Spleen (tissue), 7 donors: Measurements from ENCODE around the gene WIPI1.

Experiments
- CTCF ChIP-seq, 11 experiments: fragments of 200-600 bp in 7 of 11; fragments of 450-650 bp in 4 of 11; sonication (generic) in 4 of 11; IDR thresholded peaks in 8 of 11; conservative IDR thresholded peaks in 3 of 11; 1 replicate in 7 of 11; 2 replicates in 4 of 11; pipeline versions ENCODE4 v1.4.0 to v1.8.0; 2016 to 2021; ENCODE audit warnings: antibody characterized with exemption in 11 of 11, inconsistent platforms in 4 of 11, mild to moderate bottlenecking in 1 of 11
- POLR2A ChIP-seq, 3 donors: fragments of 450-650 bp; IDR thresholded peaks; one replicate each; pipeline ENCODE4 v1.5.1; 2017; ENCODE audit warnings: antibody characterized with exemption in 3 of 3, mild to moderate bottlenecking in 1 of 3
- donor health status: DM: no; HTN: no; CAD: no; lungs with moderate emphysema.
- donor health status: DM: no; HTN: no; CAD: no.
- donor health status: DM: no; HTN: no; CAD: no.

- TF ChIP-seq CTCF (IDR thresholded peaks at IDR 0.05 in 8 of 11, conservative IDR thresholded peaks at IDR 0.05 in 3 of 11) (no peak), POLR2A (IDR thresholded peaks at IDR 0.05) (no peak)
Observed at GRCh38 chr17:68399638-68400403, 57.5 kb downstream of the WIPI1 start.
